CD4-positive, alpha-beta T cell treated with Interleukin-15 for 1 hour (primary cell): ENCODE data around the gene FYN.

Experiments
- DNase-seq: peaks from one replicate; pipeline ENCODE4 v3.0.0-alpha.2; 2020

Gene FYN

DNA sequence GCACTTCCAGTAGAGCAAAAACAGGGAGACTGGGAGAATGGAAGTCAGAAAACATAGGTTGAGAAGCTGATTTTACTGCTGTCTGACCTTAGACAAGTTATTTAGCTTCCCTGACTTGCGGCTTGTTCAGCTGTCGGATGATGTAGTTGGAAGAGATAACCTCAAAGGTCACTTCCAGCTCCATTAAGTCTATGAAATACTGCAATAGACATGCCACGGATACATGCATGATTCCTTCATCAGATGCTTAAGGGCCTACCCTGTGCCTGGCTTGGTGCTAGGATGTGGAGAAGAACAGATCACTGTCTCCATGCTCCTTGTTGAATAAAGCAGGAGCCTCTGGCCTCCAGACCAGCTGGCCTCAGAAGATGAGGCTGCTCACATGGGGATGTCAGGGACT, 43.7 kb downstream of the FYN start:
- no peak for DNase-seq

GRCh38 chr6:111828809-111829208, 44.4 kb downstream of the FYN start:
- no peak for DNase-seq

DNA sequence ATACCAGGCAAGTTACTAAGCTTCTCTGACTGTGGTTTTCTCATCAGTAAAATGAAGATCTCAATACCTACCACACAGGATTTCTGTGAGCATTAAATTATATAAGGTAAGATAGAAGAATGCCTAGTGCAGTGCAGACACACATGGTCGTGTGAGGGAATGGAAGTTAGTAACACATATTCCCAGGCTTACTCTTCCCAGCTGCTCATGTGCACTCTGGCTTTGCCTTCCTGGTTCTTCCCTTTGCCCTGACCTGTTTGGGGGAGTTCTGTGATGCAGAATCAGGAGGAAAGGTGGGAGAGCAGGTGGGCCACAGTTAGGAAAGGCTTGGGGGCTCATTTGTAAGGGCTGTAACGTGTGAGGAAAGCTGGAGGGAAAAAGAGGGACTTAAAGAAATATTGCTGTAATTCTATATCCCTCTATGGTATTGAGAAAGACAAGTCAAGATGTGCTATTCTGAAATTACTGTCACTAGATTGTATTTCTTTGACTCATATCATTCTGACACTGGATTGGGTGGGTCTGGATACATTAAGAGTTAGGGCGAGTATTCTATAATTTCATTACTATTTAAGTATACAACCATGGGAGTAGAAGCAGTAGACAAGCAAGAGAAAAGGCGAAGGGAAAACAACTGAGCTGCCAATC, 47.7 kb downstream of the FYN start:
- no peak for DNase-seq

DNA sequence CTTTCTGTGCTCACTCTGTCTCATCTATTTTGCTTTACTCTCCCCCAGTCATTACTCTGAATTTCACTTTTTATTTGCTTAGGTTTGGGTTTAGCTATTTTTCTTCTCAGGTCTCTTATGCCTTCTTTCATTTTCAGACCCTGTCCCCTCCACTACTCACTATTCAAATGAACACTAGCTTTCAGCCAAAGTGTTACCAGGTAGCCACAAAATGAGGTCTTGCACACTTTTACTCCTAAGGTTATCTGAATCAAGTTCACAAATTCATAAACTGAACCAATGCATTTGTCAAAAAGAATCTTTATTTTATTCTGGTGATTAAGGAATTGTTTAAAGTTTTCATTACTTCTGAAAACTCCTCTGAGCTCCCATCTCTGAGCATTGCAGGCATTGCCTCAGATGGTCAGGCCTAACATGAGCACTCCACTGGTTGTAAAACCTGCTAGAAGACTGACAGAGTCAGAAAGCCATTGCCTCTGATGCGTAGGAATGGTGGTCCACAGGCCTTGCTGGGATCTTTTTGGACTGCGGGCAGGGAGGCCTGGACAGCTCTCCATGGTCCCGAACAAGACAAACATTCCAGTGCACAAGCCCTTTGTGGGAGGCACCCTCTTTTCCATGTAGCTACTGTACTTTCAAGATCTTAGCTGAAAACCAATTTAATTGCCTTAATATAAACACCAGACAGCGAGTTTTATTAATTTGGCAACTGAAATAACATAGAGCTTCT, 48.5 kb downstream of the FYN start:
- no peak for DNase-seq

DNA sequence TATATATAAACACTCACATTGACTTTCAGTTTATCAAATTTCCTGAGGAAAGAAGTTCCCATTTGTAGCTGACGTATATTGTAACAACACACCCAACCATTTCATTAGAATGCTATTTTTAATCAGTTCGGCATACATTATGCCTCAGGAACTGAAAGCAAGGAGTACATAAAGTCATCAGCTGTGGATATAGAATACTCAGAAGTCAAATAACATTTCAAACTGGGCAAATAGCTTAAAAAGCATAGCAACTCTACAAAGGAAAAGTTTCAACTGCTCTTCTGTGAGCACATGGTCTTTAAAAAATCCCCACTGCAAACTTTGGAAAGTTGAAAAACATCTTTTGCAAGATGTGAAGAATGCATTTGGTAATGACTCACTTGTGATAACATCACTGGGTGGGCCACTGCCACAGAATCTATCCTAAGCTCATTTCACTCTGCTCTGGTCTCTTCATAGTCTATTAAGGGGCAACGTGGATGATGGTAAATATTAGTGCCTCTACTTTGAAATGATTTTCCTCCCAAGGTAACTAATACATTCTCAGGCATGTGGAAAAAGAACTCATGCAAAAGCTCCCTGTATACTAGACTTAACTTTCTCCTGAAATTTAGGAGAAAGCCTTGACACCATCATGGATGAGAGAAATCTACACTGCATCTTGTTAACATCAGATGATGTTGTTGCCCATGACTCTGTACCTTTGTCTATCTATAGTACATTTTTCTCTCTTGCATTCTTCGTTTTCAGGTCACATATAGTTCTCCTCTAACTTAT, 49.2 kb downstream of the FYN start:
- DNase-seq, result no peak

GRCh38 chr6:111823012-111823411, 50.2 kb downstream of the FYN start:
- DNase-seq, result no peak

GRCh38 chr6:111819458-111819857, 53.8 kb downstream of the FYN start:
- DNase-seq, result no peak

- DNase-seq, result no peak
These were observed 54.6 kb downstream of the FYN start for GRCh38 chr6:111818539-111819226.

DNA sequence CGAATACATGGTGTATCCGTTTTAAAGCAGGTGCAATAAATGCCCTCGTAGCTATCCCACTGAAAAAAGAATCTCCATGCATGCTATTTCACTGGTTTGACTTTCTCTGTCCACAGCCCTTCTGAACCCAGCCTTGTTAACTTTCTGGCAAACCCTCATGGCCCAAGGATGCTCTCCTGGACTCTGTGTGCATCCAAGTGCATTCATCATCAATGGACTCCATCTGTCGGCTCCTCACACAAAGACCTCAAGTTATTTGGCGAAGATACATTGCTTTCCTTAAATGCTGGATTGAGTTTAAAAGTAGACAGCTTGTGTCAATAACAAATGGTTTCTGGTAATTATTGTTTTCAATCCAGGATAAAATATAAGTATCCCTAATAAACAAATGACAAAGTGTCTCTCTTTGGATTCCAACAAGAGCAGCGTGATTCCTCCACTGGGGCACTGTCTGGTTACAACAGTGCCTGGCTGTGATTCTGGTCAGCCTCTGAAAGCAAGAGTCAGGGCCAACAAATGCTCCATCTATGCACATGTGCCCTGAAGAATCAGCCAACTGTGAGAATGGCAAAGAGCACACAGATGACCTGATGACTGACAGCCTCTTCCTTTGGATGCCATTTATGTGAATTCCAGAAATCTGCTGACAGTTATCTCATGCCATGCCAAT, 55.7 kb downstream of the FYN start:
- no peak for DNase-seq

GRCh38 chr6:111813677-111814310, 59.5 kb downstream of the FYN start:
- no peak for DNase-seq

DNA sequence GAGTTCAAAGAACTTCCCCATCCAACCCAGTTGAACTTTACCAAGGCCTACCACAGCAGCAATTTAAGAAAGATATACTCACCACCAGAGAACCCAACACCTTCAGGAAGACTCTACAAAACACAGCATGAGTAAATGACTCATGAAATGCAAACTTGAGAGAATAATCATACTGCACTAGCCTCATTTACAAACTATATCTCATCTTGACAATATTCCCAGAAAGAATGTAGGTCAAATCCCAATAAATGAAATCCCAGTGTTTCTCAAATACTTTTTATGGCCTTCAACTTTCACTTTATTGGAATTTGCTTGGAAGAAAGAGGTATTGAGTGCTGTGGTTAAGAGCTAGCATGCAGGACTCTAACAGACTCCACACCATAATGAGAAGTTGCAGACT, 60.0 kb downstream of the FYN start:
- DNase-seq, result no peak

DNA sequence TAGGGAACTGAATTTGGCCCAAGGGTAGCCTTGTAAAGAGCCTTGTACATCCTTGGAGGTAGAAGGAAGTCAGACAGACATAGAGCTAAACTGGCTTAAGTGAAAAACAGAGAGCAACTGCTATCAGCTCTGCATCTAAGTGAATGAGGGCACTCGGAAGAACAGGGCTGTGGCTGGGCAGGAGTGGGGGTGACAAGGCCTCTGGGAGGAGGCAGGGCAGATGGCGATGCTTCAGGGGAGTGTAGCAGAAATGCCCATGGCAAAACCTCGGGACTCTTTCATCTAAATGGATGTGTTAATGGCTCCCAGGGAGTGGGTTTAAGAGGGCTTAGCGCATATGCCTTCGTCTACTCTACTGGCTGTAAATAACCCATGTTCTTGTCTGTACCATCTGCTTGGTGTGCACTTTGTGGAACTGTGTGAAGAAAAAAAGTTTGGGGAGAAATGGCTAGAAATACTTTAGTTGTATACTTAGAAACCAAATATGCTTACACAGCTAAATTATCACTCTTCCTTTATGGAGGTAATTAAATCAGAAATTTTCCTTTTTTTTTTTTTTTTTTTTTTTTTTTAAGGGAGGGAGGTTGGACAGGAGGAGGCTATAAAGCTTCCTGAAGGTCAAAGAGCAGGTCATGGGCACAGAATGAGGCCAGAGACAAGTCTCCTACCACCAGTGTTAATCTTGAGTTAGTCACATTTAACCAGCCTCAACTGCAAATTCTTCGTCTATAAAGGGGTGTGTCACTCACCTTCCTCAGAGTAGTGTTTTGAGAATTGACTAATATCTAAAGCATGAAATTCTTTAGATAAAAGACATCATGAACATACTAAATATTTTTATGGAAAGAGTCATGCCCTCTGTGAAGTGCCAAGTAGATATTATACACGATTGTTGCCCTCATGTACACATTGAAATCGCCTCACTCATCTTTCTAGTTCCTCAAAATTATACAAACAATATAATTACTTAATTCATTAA, 60.9 kb downstream of the FYN start:
- no peak for DNase-seq

DNA sequence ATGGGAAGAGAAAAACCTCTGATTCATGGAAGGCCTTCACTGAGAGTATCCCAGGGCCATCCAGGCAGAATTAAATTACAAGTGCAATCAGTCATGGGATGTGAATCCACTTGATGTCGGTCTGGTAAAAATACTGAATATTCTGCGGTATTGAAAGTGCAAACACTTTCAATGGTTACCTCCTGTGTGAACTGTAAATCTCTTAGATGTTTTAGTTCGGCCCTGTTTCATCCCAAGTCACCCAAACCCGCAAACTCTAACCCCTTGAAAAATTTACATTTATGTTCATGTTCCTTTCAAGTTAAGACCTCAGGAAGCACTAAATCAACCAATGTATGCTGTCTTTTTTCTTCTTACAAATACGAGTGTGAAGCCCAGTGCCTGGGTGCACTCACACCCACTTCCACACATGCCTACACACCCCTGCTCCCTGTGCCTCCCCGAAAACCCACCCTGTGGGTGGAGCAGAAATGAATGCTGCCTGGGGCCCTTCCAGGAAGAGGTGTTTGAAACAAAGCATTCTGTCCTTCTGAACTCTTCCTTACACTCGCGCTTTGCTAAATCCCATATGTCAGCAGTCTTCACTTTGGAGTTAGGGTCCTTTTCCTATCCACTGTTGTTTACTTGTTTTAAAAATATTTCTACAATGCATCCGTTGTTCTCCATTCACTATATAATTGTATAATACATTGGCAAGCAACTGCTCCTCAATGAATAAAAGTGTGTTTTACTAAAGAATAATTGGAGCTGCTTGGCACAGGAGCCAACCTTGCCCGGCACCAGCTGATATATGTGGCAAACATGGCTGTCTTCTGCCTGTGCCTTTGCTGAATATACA, 62.7 kb downstream of the FYN start:
- no peak for DNase-seq

- no peak for DNase-seq
These were observed 63.5 kb downstream of the FYN start for GRCh38 chr6:111809766-111810165.

- no peak for DNase-seq
These were observed 64.0 kb downstream of the FYN start for GRCh38 chr6:111809264-111809663.

- DNase-seq, result peak; percentile 32
These were observed 64.8 kb downstream of the FYN start for GRCh38 chr6:111808493-111808892.

GRCh38 chr6:111806561-111807497, 66.4 kb downstream of the FYN start:
- no peak for DNase-seq

DNA sequence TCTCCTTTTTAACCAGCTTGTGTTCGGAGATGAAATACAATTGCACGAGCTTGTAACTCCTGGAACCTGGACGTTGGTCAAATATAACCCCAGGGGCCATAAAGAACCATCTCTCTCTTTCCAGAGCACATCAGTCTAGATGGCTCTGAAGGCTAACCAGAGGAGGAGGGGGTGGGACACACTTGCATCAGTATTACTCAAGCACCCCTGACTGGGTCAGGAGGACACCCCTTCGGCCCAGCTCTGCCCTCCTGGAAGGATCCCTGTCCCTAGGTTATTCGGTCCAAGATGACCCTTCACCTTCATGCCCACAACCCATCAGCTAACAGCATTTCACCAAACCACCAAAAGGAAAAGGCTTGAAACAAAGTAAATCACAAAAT, 67.1 kb downstream of the FYN start:
- DNase-seq, result no peak
